ENCODE results near the gene FNDC5. TPM values are rescaled to one million over a fixed set of nuclear protein-coding genes. Genes with fewer than 3 reads are reported as not detected.

FNDC5 gene
- total and polyA plus RNA-seq, 4 donors = 0.43 to 10.5 (median 2.0) TPM

- Histone ChIP-seq H3K9me3 (ENCODE audit: control insufficient read depth in 4 of 4, low read length in 3 of 4) (no peaks in the 10 kb centered on the region), H3K9ac (ENCODE audit: low read depth in 1 of 2, low read length in 2 of 2) (no peak overlapping the region), H3K27me3 (ENCODE audit: control insufficient read depth in 4 of 4, insufficient read depth in 4 of 4, low read length in 3 of 4) (peaks cover 0 to 10% (median 3%) of the 10 kb centered on the region in 4 donors), H3K4me1 (ENCODE audit: control insufficient read depth in 4 of 4, insufficient read depth in 4 of 4, low read length in 3 of 4) (peaks cover 0 to 10% (median 2%) of the 10 kb centered on the region in 4 donors), H3K27ac (ENCODE audit: low read depth in 1 of 2, low read length in 2 of 2) (no peak overlapping the region), H3K4me3 (ENCODE audit: low read depth in 1 of 3, low read length in 3 of 3) (no peak overlapping the region), H3K36me3 (ENCODE audit: control insufficient read depth in 4 of 4, insufficient read depth in 3 of 4, low read depth in 1 of 4, low read length in 3 of 4) (no peaks in the 10 kb centered on the region)
- 91% methylated on average over 24 of the region's 24 CpGs for WGBS
- no peak for DNase-seq (ENCODE audit: low spot score)
- TF ChIP-seq SP1 (IDR thresholded peaks at IDR 0.05) (no peak), HNF4G (IDR thresholded peaks at IDR 0.05) (no peak), FOXA1 (IDR thresholded peaks at IDR 0.05) (no peak), TAF1 (conservative IDR thresholded peaks at IDR 0.05) (no peak), JUND (IDR thresholded peaks at IDR 0.05) (no peak), FOXA2 (IDR thresholded peaks at IDR 0.05) (no peak), HNF4A (conservative IDR thresholded peaks at IDR 0.05) (no peak), RAD21 (IDR thresholded peaks at IDR 0.05) (no peak), GABPA (IDR thresholded peaks at IDR 0.05 in 1 of 2, conservative IDR thresholded peaks at IDR 0.05 in 1 of 2) (no peak), YY1 (IDR thresholded peaks at IDR 0.05) (no peak)
- TF ChIP-seq, protein P1, sequence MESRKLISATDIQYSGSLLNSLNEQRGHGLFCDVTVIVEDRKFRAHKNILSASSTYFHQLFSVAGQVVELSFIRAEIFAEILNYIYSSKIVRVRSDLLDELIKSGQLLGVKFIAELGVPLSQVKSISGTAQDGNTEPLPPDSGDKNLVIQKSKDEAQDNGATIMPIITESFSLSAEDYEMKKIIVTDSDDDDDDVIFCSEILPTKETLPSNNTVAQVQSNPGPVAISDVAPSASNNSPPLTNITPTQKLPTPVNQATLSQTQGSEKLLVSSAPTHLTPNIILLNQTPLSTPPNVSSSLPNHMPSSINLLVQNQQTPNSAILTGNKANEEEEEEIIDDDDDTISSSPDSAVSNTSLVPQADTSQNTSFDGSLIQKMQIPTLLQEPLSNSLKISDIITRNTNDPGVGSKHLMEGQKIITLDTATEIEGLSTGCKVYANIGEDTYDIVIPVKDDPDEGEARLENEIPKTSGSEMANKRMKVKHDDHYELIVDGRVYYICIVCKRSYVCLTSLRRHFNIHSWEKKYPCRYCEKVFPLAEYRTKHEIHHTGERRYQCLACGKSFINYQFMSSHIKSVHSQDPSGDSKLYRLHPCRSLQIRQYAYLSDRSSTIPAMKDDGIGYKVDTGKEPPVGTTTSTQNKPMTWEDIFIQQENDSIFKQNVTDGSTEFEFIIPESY (IDR thresholded peaks at IDR 0.05) = no peak
- TF ChIP-seq, protein P2, sequence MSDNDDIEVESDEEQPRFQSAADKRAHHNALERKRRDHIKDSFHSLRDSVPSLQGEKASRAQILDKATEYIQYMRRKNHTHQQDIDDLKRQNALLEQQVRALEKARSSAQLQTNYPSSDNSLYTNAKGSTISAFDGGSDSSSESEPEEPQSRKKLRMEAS (IDR thresholded peaks at IDR 0.05) = no peak
- TF ChIP-seq, protein P3, sequence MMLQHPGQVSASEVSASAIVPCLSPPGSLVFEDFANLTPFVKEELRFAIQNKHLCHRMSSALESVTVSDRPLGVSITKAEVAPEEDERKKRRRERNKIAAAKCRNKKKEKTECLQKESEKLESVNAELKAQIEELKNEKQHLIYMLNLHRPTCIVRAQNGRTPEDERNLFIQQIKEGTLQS (IDR thresholded peaks at IDR 0.05) = no peak
Observed at GRCh38 chr1:32888677-32889420, 18.1 kb upstream of the FNDC5 start.

- WGBS = 74% methylated on average over 3 of the region's 3 CpGs
- TF ChIP-seq EGR1 (IDR thresholded peaks at IDR 0.05; ENCODE audit: low read depth in 2 of 2) (no peak), REST (IDR thresholded peaks at IDR 0.05) (no peak), YY1 (IDR thresholded peaks at IDR 0.05) (no peak), RAD21 (IDR thresholded peaks at IDR 0.05) (no peak), FOXA1 (IDR thresholded peaks at IDR 0.05) (no peak)
- Histone ChIP-seq H3K4me1 (ENCODE audit: control insufficient read depth in 4 of 4, insufficient read depth in 4 of 4, low read length in 3 of 4) (peaks cover 0 to 9% (median 2%) of the 10 kb centered on the region in 4 donors), H3K36me3 (ENCODE audit: control insufficient read depth in 4 of 4, insufficient read depth in 3 of 4, low read depth in 1 of 4, low read length in 3 of 4) (no peaks in the 10 kb centered on the region), H3K27ac (ENCODE audit: low read depth in 1 of 2, low read length in 2 of 2) (no peak overlapping the region), H3K9ac (ENCODE audit: low read depth in 1 of 2, low read length in 2 of 2) (no peak overlapping the region), H3K27me3 (ENCODE audit: control insufficient read depth in 4 of 4, insufficient read depth in 4 of 4, low read length in 3 of 4) (peaks cover 0 to 10% (median 3%) of the 10 kb centered on the region in 4 donors), H3K9me3 (ENCODE audit: control insufficient read depth in 4 of 4, low read length in 3 of 4) (no peaks in the 10 kb centered on the region), H3K4me3 (ENCODE audit: low read depth in 1 of 3, low read length in 3 of 3) (no peak overlapping the region)
- no peak for DNase-seq (ENCODE audit: low spot score)
Observed at GRCh38 chr1:32888134-32888533, 17.4 kb upstream of the FNDC5 start.
